ENCODE data around the gene F2RL3. TPM values are rescaled to one million over a fixed set of nuclear protein-coding genes. Genes with fewer than 3 reads are reported as not detected.
A peak's percentile ranks its signal among the peaks of the same experiment; 100 is the strongest.

Gene F2RL3
- total and polyA plus RNA-seq, 3 donors from 2014 or later = 4.4 to 6.9 (median 4.6) TPM

GRCh38 chr19:16891696-16892382 lies 3.0 kb downstream of the F2RL3 start:
- Histone ChIP-seq H3K27ac (no peak overlapping the region), H3K9me3 (no peaks in the 10 kb centered on the region), H3K4me1 (peaks cover 37% of the 10 kb centered on the region), H3K36me3 (ENCODE audit: low read depth, missing control alignments) (no peaks in the 10 kb centered on the region), H3K4me3 (no peak overlapping the region), H3K27me3 (no peaks in the 10 kb centered on the region)
- intact Hi-C loops (cut with DNase I; ENCODE audit: low total_unique reads) = no loop called here
- peak; percentile 78 for DNase-seq
- TF ChIP-seq CTCF (IDR thresholded peaks at IDR 0.05) (no peak), POLR2A (IDR thresholded peaks at IDR 0.05) (no peak)
- WGBS, 2 donors = 72 to 80% methylated on average over 9 to 12 of the region's 12 CpGs

GRCh38 chr19:16892436-16892835 lies 3.6 kb downstream of the F2RL3 start:
- DNase-seq = no peak
- TF ChIP-seq CTCF (IDR thresholded peaks at IDR 0.05) (no peak), POLR2A (IDR thresholded peaks at IDR 0.05) (no peak)
- no peaks in the 10 kb centered on the region for H3K27me3 ChIP-seq
- no peaks in the 10 kb centered on the region for H3K36me3 ChIP-seq (ENCODE audit: low read depth, missing control alignments)
- no peaks in the 10 kb centered on the region for H3K9me3 ChIP-seq
- H3K4me1 ChIP-seq = peaks cover 33% of the 10 kb centered on the region
- intact Hi-C loops (cut with DNase I; ENCODE audit: low total_unique reads) = no loop called here
- 80 to 86% methylated on average over 1 to 4 of the region's 4 CpGs for WGBS, 2 donors
- H3K27ac ChIP-seq = no peak overlapping the region
- H3K4me3 ChIP-seq = no peak overlapping the region

- intact Hi-C loops (cut with DNase I; ENCODE audit: low total_unique reads) = no loop called here
Measured at GRCh38 chr19:16892868-16893685, 4.3 kb downstream of the F2RL3 start.

GRCh38 chr19:16893686-16893989 lies 4.8 kb downstream of the F2RL3 start:
- Histone ChIP-seq H3K36me3 (ENCODE audit: low read depth, missing control alignments) (no peaks in the 10 kb centered on the region), H3K27me3 (no peaks in the 10 kb centered on the region), H3K9me3 (no peaks in the 10 kb centered on the region), H3K4me3 (no peak overlapping the region), H3K4me1 (peaks cover 26% of the 10 kb centered on the region), H3K27ac (peak overlapping the region; percentile 23 to 32)
- WGBS, 2 donors = 27 to 44% methylated on average over 11 to 14 of the region's 14 CpGs
- DNase-seq = no peak
- intact Hi-C loops (cut with DNase I; ENCODE audit: low total_unique reads) = no loop called here
- TF ChIP-seq POLR2A (IDR thresholded peaks at IDR 0.05) (no peak), CTCF (IDR thresholded peaks at IDR 0.05) (no peak)

More at GRCh38 chr19:16892868-16893685, 4.3 kb downstream of the F2RL3 start:
- peaks cover 29% of the 10 kb centered on the region for H3K4me1 ChIP-seq
- no peaks in the 10 kb centered on the region for H3K9me3 ChIP-seq
- H3K4me3 ChIP-seq = no peak overlapping the region
- TF ChIP-seq CTCF (IDR thresholded peaks at IDR 0.05) (no peak), POLR2A (IDR thresholded peaks at IDR 0.05) (no peak)
- WGBS, 2 donors = 63 to 87% methylated on average over 7 to 19 of the region's 19 CpGs
- peak overlapping the region; percentile 23 to 32 for H3K27ac ChIP-seq
- H3K36me3 ChIP-seq (ENCODE audit: low read depth, missing control alignments) = no peaks in the 10 kb centered on the region
- H3K27me3 ChIP-seq = no peaks in the 10 kb centered on the region
- no peak for DNase-seq
